Natural killer cell (primary cell): ENCODE results near the gene SCAPER. TPM values are rescaled to one million over a fixed set of nuclear protein-coding genes. Genes with fewer than 3 reads are reported as not detected.

Experiments used
- ATAC-seq, 3 donors: fragments of 150-1000 bp in 2 of 3; fragments of 200-7000 bp in 1 of 3; cut with Tn5 transposase; 1 replicate in 1 of 3; 2 replicates in 2 of 3; pipeline ENCODE4 v1.10.0; 2021; ENCODE audit warnings: mild to moderate bottlenecking in 2 of 3, moderate library complexity in 2 of 3
- DNase-seq, 2 donors: peaks; one replicate each; pipeline versions ENCODE4 v3.0.0 to v3.0.0-alpha.2; 2013 to 2021; ENCODE audit warnings: mixed read lengths in 1 of 2
- H3K27ac ChIP-seq: one replicate; pipeline ENCODE4 v1.5.1; 2013; ENCODE audit warnings: mild to moderate bottlenecking, low read length
- H3K27me3 ChIP-seq: one replicate; pipeline ENCODE4 v1.6.1; 2013; ENCODE audit warnings: low read length; ENCODE audit not compliant: control insufficient read depth, insufficient read depth
- H3K36me3 ChIP-seq: one replicate; pipeline ENCODE4 v1.6.1; 2013; ENCODE audit warnings: low read length; ENCODE audit not compliant: control insufficient read depth, insufficient read depth
- H3K4me1 ChIP-seq: one replicate; pipeline ENCODE4 v1.6.1; 2013; ENCODE audit warnings: low read length; ENCODE audit not compliant: control insufficient read depth, insufficient read depth
- H3K4me3 ChIP-seq: one replicate; pipeline ENCODE4 v1.5.1; 2013; ENCODE audit warnings: low read length
- H3K9me3 ChIP-seq: one replicate; pipeline ENCODE4 v1.6.1; 2013; ENCODE audit warnings: low read length; ENCODE audit not compliant: control insufficient read depth, insufficient read depth
- H3K27ac Mint-ChIP-seq, 2 donors: one replicate each; pipeline ENCODE4 v1.8.0; 2022; ENCODE audit warnings: mild to moderate bottlenecking in 2 of 2, mixed read lengths in 2 of 2, moderate library complexity in 1 of 2
- H3K27me3 Mint-ChIP-seq, 2 donors: one replicate each; pipeline ENCODE4 v1.8.0; 2022; ENCODE audit warnings: low read depth in 2 of 2, mixed read lengths in 2 of 2
- H3K36me3 Mint-ChIP-seq: one replicate; pipeline ENCODE4 v1.8.0; 2022; ENCODE audit warnings: mixed read lengths
- H3K4me1 Mint-ChIP-seq, 2 donors: one replicate each; pipeline ENCODE4 v1.8.0; 2022; ENCODE audit warnings: mixed read lengths in 2 of 2
- H3K4me3 Mint-ChIP-seq: one replicate; pipeline ENCODE4 v1.8.0; 2022; ENCODE audit warnings: mild to moderate bottlenecking, moderate library complexity, mixed read lengths
- H3K9me3 Mint-ChIP-seq, 2 donors: one replicate each; pipeline ENCODE4 v1.8.0; 2022; ENCODE audit warnings: mixed read lengths in 2 of 2
- CTCF ChIP-seq: fragments of 200-600 bp; IDR thresholded peaks from one replicate; pipeline ENCODE4 v1.8.0; 2022; ENCODE audit warnings: antibody characterized with exemption
- WGBS: methylation state at CpG from one replicate; pipeline ENCODE4 v1.1.7; 2013; ENCODE audit warnings: missing lambda C conversion rate; ENCODE audit not compliant: insufficient coverage; 5-methylcytosine and 5-hydroxymethylcytosine counted together
- intact Hi-C: fragments of 100-400 bp; cut with micrococcal nuclease; formaldehyde crosslinking; loops from one replicate; pipeline ENCODE4 v1.14.2; 2022
- total RNA-seq, 4 donors: library from RNA; stranded (reverse); fragments of 120-200 nt in 1 of 4; gene quantifications; one replicate each; pipeline versions ENCODE4 v1.2.3 to v1.2.4, GENCODE V29; 2013 to 2022

The SCAPER gene
- total RNA-seq, 3 donors from 2014 or later (not counting 1 experiment from before 2014, with no cell fraction given): 48.1 to 53.6 (median 51.8) TPM

GRCh38 chr15:76815421-76815820 is 89.7 kb downstream of the SCAPER start:
- peaks cover 10% of the 10 kb centered on the region for H3K36me3 Mint-ChIP-seq
- H3K27me3 ChIP-seq: no peaks in the 10 kb centered on the region
- H3K27me3 Mint-ChIP-seq: no peaks in the 10 kb centered on the region
- peaks cover 0 to 3% of the 10 kb centered on the region in 2 donors for H3K9me3 Mint-ChIP-seq
- no peak overlapping the region for H3K27ac ChIP-seq
- WGBS: 96% methylated on average over 5 of the region's 5 CpGs
- intact Hi-C loops: no loop called here
- H3K4me3 ChIP-seq: no peak overlapping the region
- DNase-seq: no peak
- peaks cover 26 to 44% of the 10 kb centered on the region in 2 donors for H3K4me1 Mint-ChIP-seq
- ATAC-seq: no peak
- TF ChIP-seq CTCF: no peak
- H3K4me1 ChIP-seq: no peaks in the 10 kb centered on the region
- no peak overlapping the region for H3K27ac Mint-ChIP-seq
- H3K36me3 ChIP-seq: no peaks in the 10 kb centered on the region
- H3K9me3 ChIP-seq: peaks cover 4% of the 10 kb centered on the region
- H3K4me3 Mint-ChIP-seq: no peak overlapping the region

DNA sequence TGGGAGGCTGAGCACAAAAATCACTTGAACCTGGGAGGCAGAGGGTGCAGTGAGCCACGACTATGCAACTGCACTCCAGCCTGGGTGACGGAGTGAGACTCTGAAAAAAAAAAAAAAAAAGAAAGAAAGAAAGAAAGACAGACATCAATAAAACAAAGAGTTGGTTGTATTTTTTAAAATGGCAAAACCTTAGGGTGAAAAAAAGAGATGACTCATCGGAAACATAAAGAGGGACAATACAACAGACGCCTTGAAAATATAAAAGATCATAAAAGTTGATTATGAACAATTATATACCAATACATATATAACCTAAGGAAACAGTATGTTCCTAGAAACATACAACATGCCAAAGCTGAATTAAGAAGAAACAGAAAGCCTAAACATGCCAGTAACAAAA is 92.8 kb downstream of the SCAPER start:
- WGBS: 100% methylated on average over 2 of the region's 4 CpGs

DNA sequence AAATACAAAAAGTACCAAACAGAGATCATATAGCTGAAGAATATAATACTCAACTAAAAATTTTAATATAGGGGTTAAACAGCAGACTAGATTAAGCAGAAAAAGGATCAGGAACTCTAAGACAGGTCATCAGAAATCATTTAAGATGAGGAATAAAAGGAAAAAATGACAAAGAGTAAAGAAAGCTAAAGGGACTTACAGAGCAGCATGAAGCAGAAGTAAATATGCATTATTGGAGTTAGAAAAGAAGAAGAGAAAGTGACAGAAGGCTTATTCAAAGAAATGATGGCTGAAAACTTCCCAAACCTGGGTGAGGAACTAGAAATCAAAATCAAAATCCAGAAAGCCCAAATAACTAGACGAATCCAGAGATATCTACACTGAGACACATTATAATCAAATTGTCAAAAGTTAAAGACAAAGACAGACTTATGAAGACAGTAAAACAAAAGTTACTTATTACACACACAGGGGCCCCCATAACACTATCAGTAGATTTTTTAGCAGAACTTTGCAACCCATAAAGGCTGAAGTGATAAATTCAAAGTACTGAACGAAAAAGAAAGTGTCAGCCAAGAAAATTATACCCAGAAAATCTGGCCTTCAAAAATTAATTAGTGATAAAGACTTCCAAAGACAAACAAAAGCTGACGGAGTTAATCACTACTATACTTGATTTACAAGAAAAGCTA is 95.6 kb downstream of the SCAPER start:
- Histone ChIP-seq H3K27ac (no peak overlapping the region), H3K4me3 (no peak overlapping the region), H3K36me3 (no peaks in the 10 kb centered on the region), H3K27me3 (no peaks in the 10 kb centered on the region), H3K4me1 (no peaks in the 10 kb centered on the region), H3K9me3 (no peaks in the 10 kb centered on the region)
- no peak overlapping the region for H3K27ac Mint-ChIP-seq
- peaks cover 14 to 20% of the 10 kb centered on the region in 2 donors for H3K4me1 Mint-ChIP-seq
- H3K4me3 Mint-ChIP-seq: no peak overlapping the region
- intact Hi-C loops: no loop called here
- ATAC-seq (no peak), DNase-seq (no peak)
- peaks cover 2 to 3% of the 10 kb centered on the region in 2 donors for H3K9me3 Mint-ChIP-seq
- no peaks in the 10 kb centered on the region for H3K27me3 Mint-ChIP-seq
- no peak for TF ChIP-seq CTCF
- WGBS: 93% methylated on average over 2 of the region's 3 CpGs
- H3K36me3 Mint-ChIP-seq: no peaks in the 10 kb centered on the region

More for the DNA sequence above, 92.8 kb downstream of the SCAPER start:
- Mint-ChIP-seq H3K4me3 (no peak overlapping the region), H3K9me3 (peaks cover 2 to 3% of the 10 kb centered on the region in 2 donors), H3K27me3 (no peaks in the 10 kb centered on the region), H3K36me3 (no peaks in the 10 kb centered on the region), H3K27ac (no peak overlapping the region), H3K4me1 (peaks cover 19 to 30% of the 10 kb centered on the region in 2 donors)
- no peaks in the 10 kb centered on the region for H3K9me3 ChIP-seq
- ATAC-seq (no peak), DNase-seq (no peak)
- H3K27me3 ChIP-seq: no peaks in the 10 kb centered on the region
- no peaks in the 10 kb centered on the region for H3K4me1 ChIP-seq
- intact Hi-C loops: no loop called here
- H3K36me3 ChIP-seq: no peaks in the 10 kb centered on the region
- no peak overlapping the region for H3K4me3 ChIP-seq
- no peak overlapping the region for H3K27ac ChIP-seq
- no peak for TF ChIP-seq CTCF
